Tibial nerve (tissue), 4 donors: ENCODE results near the gene ZFP14.

Source experiments
- EP300 ChIP-seq, 2 donors: sonication (generic); formaldehyde crosslinking; IDR thresholded peaks; one replicate each; pipeline ENCODE4 v1.6.1; 2017; ENCODE audit warnings: antibody characterized with exemption in 2 of 2, mild to moderate bottlenecking in 1 of 2
- POLR2A ChIP-seq, 2 donors: fragments of 450-650 bp; IDR thresholded peaks; one replicate each; pipeline ENCODE4 v1.6.1; 2017; ENCODE audit warnings: antibody characterized with exemption in 2 of 2, mild to moderate bottlenecking in 2 of 2, moderate library complexity in 2 of 2
- TF ChIP-seq, protein P1 (sequence below), 5 experiments: fragments of 200-600 bp in 3 of 5; fragments of 450-650 bp in 2 of 5; sonication (generic) in 3 of 5; IDR thresholded peaks; one replicate each; pipeline ENCODE4 v1.5.1; 2016 to 2019; ENCODE audit warnings: antibody characterized with exemption in 5 of 5, mild to moderate bottlenecking in 3 of 5, moderate library complexity in 2 of 5

DNA sequence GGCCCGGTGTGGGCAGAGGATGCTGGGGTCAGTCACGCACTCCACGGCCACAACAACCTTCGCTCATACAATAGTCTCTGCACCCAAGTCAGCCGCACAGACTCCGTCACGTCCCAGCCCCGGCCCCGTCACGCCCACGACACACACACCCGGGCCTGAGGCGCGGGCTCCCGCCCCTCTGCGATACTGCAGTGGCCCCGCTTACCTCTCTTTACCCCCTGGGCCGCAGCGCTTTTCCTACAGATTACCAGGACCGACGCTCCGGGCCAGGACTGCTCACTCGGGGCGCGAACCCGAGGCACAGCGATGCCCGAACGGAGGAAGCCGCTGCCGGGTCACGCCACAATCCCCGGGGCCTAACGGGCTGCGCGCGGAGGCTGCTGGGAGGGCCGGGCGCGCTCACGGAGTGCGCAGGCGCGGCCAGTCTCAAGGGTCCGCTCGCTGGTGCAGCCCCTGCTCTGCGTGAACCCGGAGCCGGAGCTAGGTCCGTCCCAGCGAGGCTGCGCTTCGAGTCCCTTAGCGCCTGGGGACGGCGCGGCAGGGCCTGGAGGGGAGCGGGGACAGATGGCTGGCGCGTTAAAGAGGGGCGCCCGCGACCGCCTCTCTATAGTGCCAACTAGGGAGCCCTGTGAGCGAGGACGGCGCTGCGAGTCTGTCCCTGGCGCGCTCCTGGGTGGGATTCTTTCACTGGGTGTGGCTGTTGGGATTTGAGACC is 39.4 kb upstream of the ZFP14 start, which contains the start of gene ZFP82:
- peak in 1 of 2 donors; percentile 20 for TF ChIP-seq POLR2A (IDR thresholded peaks at IDR 0.05)
- TF ChIP-seq, protein P1, sequence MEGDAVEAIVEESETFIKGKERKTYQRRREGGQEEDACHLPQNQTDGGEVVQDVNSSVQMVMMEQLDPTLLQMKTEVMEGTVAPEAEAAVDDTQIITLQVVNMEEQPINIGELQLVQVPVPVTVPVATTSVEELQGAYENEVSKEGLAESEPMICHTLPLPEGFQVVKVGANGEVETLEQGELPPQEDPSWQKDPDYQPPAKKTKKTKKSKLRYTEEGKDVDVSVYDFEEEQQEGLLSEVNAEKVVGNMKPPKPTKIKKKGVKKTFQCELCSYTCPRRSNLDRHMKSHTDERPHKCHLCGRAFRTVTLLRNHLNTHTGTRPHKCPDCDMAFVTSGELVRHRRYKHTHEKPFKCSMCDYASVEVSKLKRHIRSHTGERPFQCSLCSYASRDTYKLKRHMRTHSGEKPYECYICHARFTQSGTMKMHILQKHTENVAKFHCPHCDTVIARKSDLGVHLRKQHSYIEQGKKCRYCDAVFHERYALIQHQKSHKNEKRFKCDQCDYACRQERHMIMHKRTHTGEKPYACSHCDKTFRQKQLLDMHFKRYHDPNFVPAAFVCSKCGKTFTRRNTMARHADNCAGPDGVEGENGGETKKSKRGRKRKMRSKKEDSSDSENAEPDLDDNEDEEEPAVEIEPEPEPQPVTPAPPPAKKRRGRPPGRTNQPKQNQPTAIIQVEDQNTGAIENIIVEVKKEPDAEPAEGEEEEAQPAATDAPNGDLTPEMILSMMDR (IDR thresholded peaks at IDR 0.05) = peak in 1 of 5 experiments; percentile 8
- peak in 1 of 2 donors; percentile 66 for TF ChIP-seq EP300 (IDR thresholded peaks at IDR 0.05)
